Heart left ventricle (tissue), 16 donors: ENCODE measurements around the gene DYNC2H1. TPM values are rescaled to one million over a fixed set of nuclear protein-coding genes. Genes with fewer than 3 reads are reported as not detected.

Experiments
- ATAC-seq, 4 donors: fragments of 200-7000 bp; cut with Tn5 transposase; one replicate each; pipeline ENCODE4 v1.9.1; 2020 to 2022; ENCODE audit warnings: moderate library complexity in 4 of 4, mild to moderate bottlenecking in 3 of 4, moderate number of reproducible peaks in 1 of 4
- DNase-seq, 5 donors: peaks; one replicate each; pipeline ENCODE4 v3.0.0-alpha.2; 2020
- H3K27ac ChIP-seq, 12 donors: fragments of 200-600 bp; sonication (generic) in 4 of 12; one replicate each; pipeline versions ENCODE4 v1.5.0 to v1.8.0; 2016 to 2022; ENCODE audit warnings: mild to moderate bottlenecking in 2 of 12
- H3K27me3 ChIP-seq, 9 donors: fragments of 200-600 bp; sonication (generic) in 2 of 9; one replicate each; pipeline versions ENCODE4 v1.5.1 to v1.8.0; 2016 to 2022; ENCODE audit warnings: mild to moderate bottlenecking in 3 of 9
- H3K36me3 ChIP-seq, 9 donors: fragments of 200-600 bp; sonication (generic) in 2 of 9; one replicate each; pipeline versions ENCODE4 v1.5.0 to v1.8.0; 2018 to 2022; ENCODE audit warnings: mild to moderate bottlenecking in 2 of 9
- H3K4me1 ChIP-seq, 12 donors: fragments of 200-600 bp; sonication (generic) in 4 of 12; one replicate each; pipeline versions ENCODE4 v1.5.0 to v1.8.0; 2016 to 2022; ENCODE audit warnings: mild to moderate bottlenecking in 3 of 12
- H3K4me3 ChIP-seq, 12 donors: fragments of 200-600 bp; sonication (generic) in 4 of 12; one replicate each; pipeline versions ENCODE4 v1.5.0 to v1.8.0; 2017 to 2022; ENCODE audit warnings: mild to moderate bottlenecking in 9 of 12, moderate library complexity in 4 of 12
- H3K9me3 ChIP-seq, 12 donors: fragments of 200-600 bp; sonication (generic) in 4 of 12; one replicate each; pipeline versions ENCODE4 v1.5.0 to v1.8.0; 2016 to 2022; ENCODE audit warnings: mild to moderate bottlenecking in 1 of 12
- CTCF ChIP-seq, 12 donors: fragments of 200-600 bp; sonication (generic) in 4 of 12; IDR thresholded peaks; one replicate each; pipeline versions ENCODE4 v1.5.0 to v1.8.0; 2018 to 2022; ENCODE audit warnings: antibody characterized with exemption in 12 of 12, mild to moderate bottlenecking in 5 of 12
- POLR2A ChIP-seq, 2 donors: fragments of 450-650 bp; IDR thresholded peaks; one replicate each; pipeline ENCODE4 v1.6.1; 2017; ENCODE audit warnings: antibody characterized with exemption in 2 of 2, mild to moderate bottlenecking in 2 of 2, moderate library complexity in 2 of 2
- WGBS, 4 donors: extraction: QIAGEN DNeasy Blood & Tissue Kit in 2 of 4; methylation state at CpG; one replicate each; pipeline versions ENCODE4 v1.1.5 to v1.1.7; 2013 to 2018; 5-methylcytosine and 5-hydroxymethylcytosine counted together
- intact Hi-C, 10 donors: fragments of 100-400 bp; cut with DNase I; formaldehyde crosslinking; loops; one replicate each; pipeline versions ENCODE4 v1.11.1 to v1.14.2; 2022
- polyA plus RNA-seq, 2 donors: library from polyadenylated mRNA; stranded (reverse); fragments of 200-250 nt; gene quantifications; one replicate each; pipeline ENCODE4 v1.2.3, GENCODE V29; 2013
- total RNA-seq, 9 donors: library from RNA; depleted of rRNA in 2 of 9; stranded (reverse); fragments of >200 nt in 2 of 9; fragmentation: NEBNext Ultra II Directional in 3 of 9; extraction: Animal tissue kit (Norgen Biotek cat#: 25700) in 3 of 9; gene quantifications; one replicate each; pipeline versions ENCODE4 v1.1.0 to v1.2.4, GENCODE V29; 2016 to 2023
- donor health status: ischemic (EF 13 %, LVEDD 7.1; RV severe dilation, severe dysfunction).
- donor health status: healthy with polysubstance abuse.
- donor health status: DM: no; HTN: yes; CAD: no.
- donor health status: DM: no; HTN: no; CAD: no.
- donor health status: ischemic (EF 25% LVEDD 6.9; RV normal size, moderate dysfunction).
- donor health status: ischemic (EF 25% LVEDD 5.7; RV mildly dilated, moderate dysfunction).
- donor health status: healthy.
- donor health status: DM: yes; HTN: yes; CAD: no.
- donor health status: ischemic (EF 35%, LVEDD 5.7; RV mildly dilated, moderate dysfunction).
- donor health status: nonischemic (EF 11% LVEDD 7.7; RV severe dilation, severe dysfunction).
- donor health status: DM: yes; HTN: yes; CAD: no.
- donor health status: PGD.
- donor health status: ischemic (EF 29% LVEDD 5.4; RV normal size, mild dysfunction).
- donor health status: nonischemic (EF 23%, LVEDD 6.1; RV moderate dilation, normal function).

DYNC2H1 gene
- total and polyA plus RNA-seq, 11 donors: 2.3 to 7.2 (median 3.7) TPM

DNA sequence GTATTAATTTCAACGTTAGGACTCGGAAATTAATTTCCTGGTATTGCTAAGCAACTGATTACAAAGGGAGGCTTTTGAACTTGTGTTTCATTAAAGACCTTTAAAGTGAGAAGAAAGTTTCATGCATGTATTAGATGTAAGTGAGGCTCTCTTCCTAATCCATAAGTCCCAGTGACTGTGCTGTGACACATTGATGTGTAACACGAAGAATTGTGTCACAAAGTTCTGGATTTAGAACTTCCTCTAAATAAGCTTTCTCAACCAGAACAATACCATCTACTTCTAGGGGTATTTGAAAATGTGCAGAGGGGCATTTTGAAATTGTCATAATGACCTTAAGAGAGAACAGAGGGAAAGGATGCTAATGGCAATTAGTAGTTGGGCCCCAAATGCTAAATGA is 31.7 kb upstream of the DYNC2H1 start:
- ATAC-seq: no peak
- TF ChIP-seq POLR2A (IDR thresholded peaks at IDR 0.05) (no peak), CTCF (IDR thresholded peaks at IDR 0.05) (no peak)

GRCh38 chr11:103078710-103079109 is 30.5 kb upstream of the DYNC2H1 start:
- Histone ChIP-seq H3K9me3 (no peaks in the 10 kb centered on the region), H3K27me3 (no peaks in the 10 kb centered on the region), H3K27ac (no peak overlapping the region), H3K36me3 (peaks cover 0 to 92% (median 65%) of the 10 kb centered on the region in 9 donors), H3K4me1 (peaks cover 0 to 5% (median 0%) of the 10 kb centered on the region in 12 donors), H3K4me3 (no peak overlapping the region)
- WGBS, 4 donors: 96 to 97% (median 96%) methylated on average over 5 of the region's 5 CpGs
- no peak for DNase-seq
- TF ChIP-seq POLR2A (IDR thresholded peaks at IDR 0.05) (no peak), CTCF (IDR thresholded peaks at IDR 0.05) (no peak)
- intact Hi-C loops: no loop called here
- no peak for ATAC-seq

More for the DNA sequence above, 31.7 kb upstream of the DYNC2H1 start:
- DNase-seq: no peak
- H3K4me1 ChIP-seq: peaks cover 0 to 5% (median 0%) of the 10 kb centered on the region in 12 donors
- intact Hi-C loops: no loop called here
- H3K27ac ChIP-seq: no peak overlapping the region
- 91 to 94% (median 93%) methylated on average over 3 of the region's 3 CpGs for WGBS, 4 donors
- no peak overlapping the region for H3K4me3 ChIP-seq
- peaks cover 0 to 86% (median 59%) of the 10 kb centered on the region in 9 donors for H3K36me3 ChIP-seq
- no peaks in the 10 kb centered on the region for H3K27me3 ChIP-seq
- no peaks in the 10 kb centered on the region for H3K9me3 ChIP-seq

DNA sequence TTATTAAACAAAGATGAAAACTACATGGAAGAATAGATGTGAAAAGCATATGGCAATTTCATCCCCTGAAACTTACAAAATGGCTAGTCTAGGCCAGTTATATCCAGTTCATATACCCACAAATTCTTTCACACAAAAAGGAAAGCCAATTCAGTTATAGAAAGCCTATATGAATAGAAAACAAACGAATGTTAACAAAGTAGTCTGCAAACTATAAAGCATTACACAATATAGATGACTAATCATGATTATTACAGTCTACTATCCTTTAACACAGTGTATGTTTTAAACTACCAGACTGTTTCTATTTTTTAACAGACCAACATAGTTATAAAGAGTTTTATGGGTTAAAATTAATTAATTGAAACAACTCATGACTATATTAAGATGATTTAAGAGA is 29.4 kb upstream of the DYNC2H1 start:
- DNase-seq: no peak
- WGBS, 4 donors: 78 to 89% (median 83%) methylated on average over 1 of the region's 1 CpG
- intact Hi-C loops: no loop called here
- no peak for ATAC-seq
- Histone ChIP-seq H3K27ac (no peak overlapping the region), H3K36me3 (peaks cover 0 to 99% (median 72%) of the 10 kb centered on the region in 9 donors), H3K9me3 (no peaks in the 10 kb centered on the region), H3K4me3 (no peak overlapping the region), H3K27me3 (no peaks in the 10 kb centered on the region), H3K4me1 (peaks cover 0 to 5% (median 0%) of the 10 kb centered on the region in 12 donors)
- TF ChIP-seq POLR2A (IDR thresholded peaks at IDR 0.05) (no peak), CTCF (IDR thresholded peaks at IDR 0.05) (no peak)

DNA sequence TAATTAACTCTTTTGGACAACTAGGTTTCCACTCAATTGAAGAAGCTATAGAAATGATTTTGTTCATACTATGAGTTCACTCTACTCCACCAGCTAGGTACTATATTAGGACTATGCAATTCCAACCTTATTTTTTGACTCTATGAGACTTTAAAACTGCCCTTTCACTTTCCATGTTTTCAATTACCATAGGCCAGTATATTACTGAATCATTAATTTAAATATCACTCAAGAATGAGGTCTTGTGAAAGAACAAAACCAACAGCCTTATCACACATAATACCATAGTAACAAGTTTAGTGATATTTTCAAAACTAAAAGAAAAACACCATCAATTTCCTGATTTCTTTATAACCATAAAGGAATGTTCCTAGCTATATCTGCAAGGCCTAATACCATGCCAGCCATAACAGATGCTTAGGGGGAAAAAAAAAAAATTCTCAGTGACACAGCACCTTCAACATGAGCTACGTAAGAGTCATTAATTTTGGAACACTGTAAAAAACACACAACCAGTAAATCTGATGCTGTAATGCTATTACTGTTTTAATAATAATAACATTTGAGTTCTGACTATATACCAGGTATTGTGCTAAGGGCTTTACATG is 23.4 kb upstream of the DYNC2H1 start:
- Histone ChIP-seq H3K9me3 (no peaks in the 10 kb centered on the region), H3K36me3 (peaks cover 0 to 65% (median 33%) of the 10 kb centered on the region in 9 donors), H3K4me1 (peaks cover 0 to 25% (median 19%) of the 10 kb centered on the region in 12 donors), H3K4me3 (no peak overlapping the region), H3K27ac (no peak overlapping the region), H3K27me3 (no peaks in the 10 kb centered on the region)
- intact Hi-C loops: no loop called here
- no peak for DNase-seq
- ATAC-seq: no peak
- TF ChIP-seq POLR2A (IDR thresholded peaks at IDR 0.05) (no peak), CTCF (IDR thresholded peaks at IDR 0.05) (no peak)
- WGBS, 4 donors: 78 to 89% (median 85%) methylated on average over 1 of the region's 1 CpG
